Naive thymus-derived CD4-positive, alpha-beta T cell (primary cell): ENCODE results near the gene NRL. TPM values are rescaled to one million over a fixed set of nuclear protein-coding genes. Genes with fewer than 3 reads are reported as not detected.

ENCODE experiments used
- ATAC-seq: fragments of 150-1000 bp; cut with Tn5 transposase; 2 replicates; pipeline ENCODE4 v1.10.0; 2021; ENCODE audit warnings: mild to moderate bottlenecking, moderate library complexity
- CTCF ChIA-PET: fragments of 350-600 bp; sonication (Branson Sonifier 250); formaldehyde crosslinking; loops from one replicate; lab custom pipeline; 2021; ENCODE audit warnings: antibody characterized with exemption; lab: Charles Lee
- POLR2A ChIA-PET: fragments of 350-600 bp; sonication (Branson Sonifier 250); formaldehyde crosslinking; loops from one replicate; lab custom pipeline; 2021; ENCODE audit warnings: antibody characterized with exemption, inconsistent platforms; lab: Charles Lee
- DNase-seq, 9 donors: peaks; one replicate each; pipeline versions ENCODE4 v3.0.0 to v3.0.0-alpha.2; 2020 to 2022; ENCODE audit warnings: mixed read lengths in 1 of 9
- H3K27ac ChIP-seq: one replicate; pipeline ENCODE4 v1.7.0; 2013; ENCODE audit warnings: mild to moderate bottlenecking, low read depth, low read length, moderate library complexity
- H3K27me3 ChIP-seq, 2 donors: one replicate each; pipeline ENCODE4 v1.7.0; 2013; ENCODE audit warnings: low read length in 2 of 2, mild to moderate bottlenecking in 2 of 2, moderate library complexity in 2 of 2; ENCODE audit not compliant: control insufficient read depth in 2 of 2, insufficient read depth in 2 of 2
- H3K36me3 ChIP-seq, 3 experiments: 1 replicate in 2 of 3; 2 replicates in 1 of 3; pipeline ENCODE4 v1.7.0; 2013; ENCODE audit warnings: low read length in 3 of 3, mild to moderate bottlenecking in 3 of 3, moderate library complexity in 1 of 3; ENCODE audit not compliant: insufficient read depth in 3 of 3, control insufficient read depth in 2 of 3
- H3K4me1 ChIP-seq, 2 donors: one replicate each; pipeline ENCODE4 v1.7.0; 2013; ENCODE audit warnings: low read length in 2 of 2, mild to moderate bottlenecking in 2 of 2, moderate library complexity in 1 of 2; ENCODE audit not compliant: control insufficient read depth in 2 of 2, insufficient read depth in 2 of 2
- H3K4me3 ChIP-seq: 2 replicates; pipeline ENCODE4 v1.7.0; 2013; ENCODE audit warnings: mild to moderate bottlenecking, low read length
- H3K9me3 ChIP-seq, 3 experiments: 1 replicate in 2 of 3; 2 replicates in 1 of 3; pipeline ENCODE4 v1.7.0; 2013; ENCODE audit warnings: low read length in 3 of 3; ENCODE audit not compliant: control insufficient read depth in 2 of 3
- H3K27ac Mint-ChIP-seq, 9 donors: one replicate each; pipeline ENCODE4 v1.8.0; 2020 to 2022; ENCODE audit warnings: mixed read lengths in 9 of 9, mild to moderate bottlenecking in 8 of 9, moderate library complexity in 5 of 9, inconsistent platforms in 2 of 9
- H3K27me3 Mint-ChIP-seq, 5 donors: one replicate each; pipeline ENCODE4 v1.8.0; 2021 to 2022; ENCODE audit warnings: mixed read lengths in 5 of 5, mild to moderate bottlenecking in 1 of 5
- H3K36me3 Mint-ChIP-seq, 5 donors: one replicate each; pipeline ENCODE4 v1.8.0; 2020 to 2022; ENCODE audit warnings: mixed read lengths in 5 of 5, mild to moderate bottlenecking in 3 of 5, inconsistent platforms in 1 of 5
- H3K4me1 Mint-ChIP-seq, 7 donors: one replicate each; pipeline ENCODE4 v1.8.0; 2020 to 2022; ENCODE audit warnings: mixed read lengths in 7 of 7, mild to moderate bottlenecking in 3 of 7, inconsistent platforms in 1 of 7
- H3K4me3 Mint-ChIP-seq, 10 donors: one replicate each; pipeline ENCODE4 v1.8.0; 2020 to 2022; ENCODE audit warnings: mild to moderate bottlenecking in 10 of 10, mixed read lengths in 10 of 10, moderate library complexity in 6 of 10, inconsistent platforms in 2 of 10
- H3K9me3 Mint-ChIP-seq, 11 donors: one replicate each; pipeline ENCODE4 v1.8.0; 2020 to 2022; ENCODE audit warnings: mixed read lengths in 11 of 11, mild to moderate bottlenecking in 4 of 11, inconsistent platforms in 1 of 11, moderate library complexity in 1 of 11
- intact Hi-C, 2 donors: fragments of 100-400 bp; cut with micrococcal nuclease; formaldehyde crosslinking; loops; one replicate each; pipeline ENCODE4 v1.15.1; 2023
- polyA plus RNA-seq, 2 donors: library from polyadenylated mRNA; unstranded; fragments of 300-500 nt; fragmentation: Illumina TruSeq; gene quantifications; one replicate each; pipeline ENCODE4 v1.2.3, GENCODE V29; 2021
- total RNA-seq, 6 experiments: library from RNA in 5 of 6; stranded (reverse) in 5 of 6; gene quantifications; 1 replicate in 5 of 6; 2 replicates in 1 of 6; pipeline ENCODE4 v1.2.3 and lab custom pipeline; 2021 to 2026

Gene NRL
- total and polyA plus RNA-seq, 7 experiments from 2014 or later: 2.1 to 4.5 (median 3.7) TPM

DNA sequence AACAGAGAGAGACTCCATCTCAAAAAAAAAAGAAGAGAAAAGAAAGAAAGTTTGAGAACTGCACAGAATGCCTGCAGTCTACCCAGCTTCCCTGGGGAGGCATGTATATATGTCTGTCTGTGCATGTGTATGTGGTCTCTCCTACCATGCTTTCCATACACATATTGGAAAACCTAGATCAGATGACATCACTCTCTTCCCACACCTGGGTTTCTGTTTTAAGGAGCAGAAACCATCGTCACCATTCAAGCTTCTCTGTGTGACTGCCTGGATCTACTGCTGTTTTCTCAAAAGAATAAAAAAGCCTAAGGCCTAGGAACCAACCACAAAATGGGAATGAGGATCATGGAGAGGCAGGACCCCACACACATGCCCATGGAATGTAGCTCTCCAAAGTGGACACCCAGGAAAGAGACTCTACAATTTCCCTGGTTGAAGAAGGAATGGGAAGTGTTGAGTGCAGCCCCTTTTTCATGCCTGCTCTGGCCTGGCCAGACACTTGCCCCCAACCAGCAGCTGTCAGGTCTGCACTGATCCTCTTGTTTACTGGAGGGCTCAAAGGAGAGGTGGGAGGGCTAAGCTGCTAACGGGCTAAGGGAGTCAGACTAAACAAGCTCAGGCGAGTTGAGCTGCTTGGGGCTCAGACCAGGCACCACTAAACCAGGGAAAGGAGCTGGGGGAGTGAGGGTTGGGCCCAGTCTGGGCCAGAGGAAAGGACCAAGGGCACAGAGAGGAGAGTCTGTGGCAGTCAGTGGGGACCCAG, 28.4 kb downstream of the NRL start:
- ChIA-PET POLR2A (interaction anchor here (0.9 to 1.8 kb wide), 3 partner anchors 19 to 28 kb away, joined by 3 to 6 read pairs (median 3); no protein-coding TSS in a partner anchor), CTCF (interaction anchor here (0.6 to 1.3 kb wide), 3 partner anchors 22 to 29 kb away, joined by 3 to 4 read pairs (median 4); no protein-coding TSS in a partner anchor)
- Histone ChIP-seq H3K27me3 (no peaks in the 10 kb centered on the region), H3K27ac (no peak overlapping the region), H3K4me1 (peaks cover 0 to 5% of the 10 kb centered on the region in 2 donors), H3K4me3 (no peak overlapping the region), H3K36me3 (no peaks in the 10 kb centered on the region), H3K9me3 (no peaks in the 10 kb centered on the region)
- Mint-ChIP-seq H3K9me3 (no peaks in the 10 kb centered on the region), H3K36me3 (no peaks in the 10 kb centered on the region), H3K4me1 (peaks cover 14 to 21% (median 17%) of the 10 kb centered on the region in 7 donors), H3K27ac (peak overlapping the region in 1 of 9 donors; percentile 26), H3K27me3 (peaks cover 0 to 14% (median 0%) of the 10 kb centered on the region in 5 donors), H3K4me3 (no peak overlapping the region)
- ATAC-seq (no peak), DNase-seq (no peak)
- intact Hi-C loops: no loop called here

- Mint-ChIP-seq H3K4me1 (peaks cover 16 to 21% (median 19%) of the 10 kb centered on the region in 7 donors), H3K27ac (peak overlapping the region in 2 of 9 donors; percentile 34 to 65), H3K27me3 (peaks cover 0 to 14% (median 0%) of the 10 kb centered on the region in 5 donors), H3K36me3 (no peaks in the 10 kb centered on the region), H3K4me3 (no peak overlapping the region), H3K9me3 (no peaks in the 10 kb centered on the region)
- Histone ChIP-seq H3K9me3 (no peaks in the 10 kb centered on the region), H3K4me1 (peaks cover 7 to 13% of the 10 kb centered on the region in 2 donors), H3K4me3 (no peak overlapping the region), H3K27ac (no peak overlapping the region), H3K36me3 (no peaks in the 10 kb centered on the region), H3K27me3 (no peaks in the 10 kb centered on the region)
- ATAC-seq (no peak), DNase-seq (no peak)
- ChIA-PET POLR2A (interaction anchor here (0.6 to 1.8 kb wide), 4 partner anchors 18 to 60 kb away, joined by 3 to 6 read pairs (median 4); no protein-coding TSS in a partner anchor), CTCF (no interaction called here)
- intact Hi-C loops: no loop called here
Observed at GRCh38 chr14:24085215-24085614, 29.5 kb downstream of the NRL start.

DNA sequence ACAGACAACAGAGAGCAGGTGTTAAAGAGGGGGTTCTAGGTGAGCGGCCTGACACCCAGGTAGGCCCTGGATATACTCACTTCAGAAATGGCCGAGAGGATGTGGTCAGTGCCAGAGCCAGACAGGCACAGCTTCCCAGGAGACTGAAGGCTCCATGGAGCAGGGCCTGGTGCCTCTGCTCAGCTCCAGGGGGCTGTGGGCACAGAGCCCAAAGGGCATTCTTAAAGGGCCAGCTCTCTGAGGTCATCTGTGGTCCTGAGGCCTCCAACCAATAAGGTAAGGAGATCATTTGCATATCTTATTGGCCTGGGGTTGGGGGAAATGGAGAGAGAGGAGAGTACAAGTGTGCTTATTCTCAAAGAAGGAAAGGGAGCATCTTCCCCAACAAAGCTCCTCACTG, 30.3 kb downstream of the NRL start:
- Mint-ChIP-seq H3K4me3 (no peak overlapping the region), H3K4me1 (peaks cover 14 to 20% (median 17%) of the 10 kb centered on the region in 7 donors), H3K36me3 (no peaks in the 10 kb centered on the region), H3K9me3 (no peaks in the 10 kb centered on the region), H3K27ac (peak overlapping the region in 3 of 9 donors; percentile 54 to 90 (median 60)), H3K27me3 (peaks cover 0 to 15% (median 0%) of the 10 kb centered on the region in 5 donors)
- Histone ChIP-seq H3K4me3 (no peak overlapping the region), H3K9me3 (no peaks in the 10 kb centered on the region), H3K27ac (no peak overlapping the region), H3K4me1 (peaks cover 7 to 14% of the 10 kb centered on the region in 2 donors), H3K27me3 (no peaks in the 10 kb centered on the region), H3K36me3 (no peaks in the 10 kb centered on the region)
- CTCF ChIA-PET: no interaction called here
- POLR2A ChIA-PET: interaction anchor here (5.1 kb wide), 1 partner anchor 31 kb away, joined by 42 read pairs; the partner anchor contains the start of genes DCAF11 and NRL
- intact Hi-C loops: no loop called here
- DNase-seq (no peak), ATAC-seq (no peak)

DNA sequence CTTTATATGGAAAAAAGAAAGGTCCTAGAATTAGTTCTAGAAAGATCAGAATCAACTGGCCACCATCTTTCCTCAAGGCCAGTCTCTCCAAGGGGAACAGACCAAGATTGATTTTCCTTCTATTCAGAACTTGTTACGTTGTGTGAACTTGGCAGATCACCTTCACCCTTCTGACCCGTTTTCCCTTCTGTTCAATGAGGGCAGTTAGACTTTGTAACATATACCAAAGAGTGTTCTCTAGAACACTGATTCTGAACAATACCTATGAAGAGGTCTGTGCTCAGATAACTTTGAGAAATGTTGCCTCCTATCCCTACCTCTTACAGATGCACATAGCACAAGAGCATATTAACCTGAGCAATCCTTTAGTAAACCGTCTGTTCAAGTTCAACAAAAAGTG, 31.3 kb downstream of the NRL start:
- intact Hi-C loops: no loop called here
- DNase-seq: no peak
- H3K36me3 ChIP-seq: no peaks in the 10 kb centered on the region
- no peak overlapping the region for H3K4me3 ChIP-seq
- peaks cover 7 to 14% of the 10 kb centered on the region in 2 donors for H3K4me1 ChIP-seq
- H3K27ac Mint-ChIP-seq: peak overlapping the region in 6 of 9 donors; percentile 0 to 70 (median 41)
- ATAC-seq: no peak
- H3K27me3 Mint-ChIP-seq: peaks cover 0 to 20% (median 0%) of the 10 kb centered on the region in 5 donors
- no peaks in the 10 kb centered on the region for H3K9me3 ChIP-seq
- H3K27me3 ChIP-seq: no peaks in the 10 kb centered on the region
- peaks cover 16 to 20% (median 17%) of the 10 kb centered on the region in 7 donors for H3K4me1 Mint-ChIP-seq
- ChIA-PET CTCF (interaction anchor here (4.8 to 6.2 kb wide), 2 partner anchors 8 to 25 kb away, joined by 43 to 49 read pairs; no protein-coding TSS in a partner anchor), POLR2A (interaction anchor here (1.2 to 5.1 kb wide), 5 partner anchors 9 to 130 kb away, joined by 3 to 80 read pairs (median 42); partner anchors contain the start of genes CHMP4A, DCAF11, NRL and PCK2)
- H3K36me3 Mint-ChIP-seq: no peaks in the 10 kb centered on the region
- peak overlapping the region in 1 of 10 donors; percentile 4 for H3K4me3 Mint-ChIP-seq
- no peaks in the 10 kb centered on the region for H3K9me3 Mint-ChIP-seq
- no peak overlapping the region for H3K27ac ChIP-seq

DNA sequence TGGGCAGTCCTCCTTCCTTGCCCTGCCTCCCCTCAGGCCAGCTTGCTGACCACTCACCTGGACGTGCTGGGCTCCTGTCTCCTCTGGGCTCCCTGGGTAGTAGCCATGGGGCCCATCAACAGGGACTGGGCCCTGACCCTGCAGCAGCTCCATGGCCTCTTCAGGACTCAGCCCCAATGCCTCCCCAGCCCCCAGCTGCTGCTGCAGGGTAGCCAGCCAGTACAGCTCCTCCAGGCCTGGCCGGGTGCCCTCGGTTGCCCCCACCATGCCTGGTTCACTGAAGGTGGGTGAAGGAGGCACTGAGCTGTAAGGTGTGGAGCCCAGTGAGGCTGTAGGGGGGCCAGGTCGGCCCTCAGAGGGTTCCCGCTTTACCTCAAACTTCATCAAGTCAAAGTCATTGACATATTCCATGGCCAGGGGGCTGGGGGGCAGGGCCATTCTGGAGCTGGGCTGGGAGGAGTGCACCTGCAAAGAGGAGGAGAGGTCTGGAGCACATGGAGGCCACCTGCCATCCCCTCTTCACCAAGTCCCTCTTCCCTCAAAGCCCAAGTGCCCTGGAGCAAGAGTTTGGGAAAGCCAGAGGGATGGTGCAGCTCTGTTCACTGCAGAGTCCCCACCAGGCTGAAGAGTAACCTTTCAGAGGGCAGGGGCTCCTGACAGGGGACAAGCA, 32.2 kb downstream of the NRL start:
- ATAC-seq (no peak), DNase-seq (no peak)
- Mint-ChIP-seq H3K36me3 (no peaks in the 10 kb centered on the region), H3K4me3 (peak overlapping the region in 9 of 10 donors; percentile 80 to 90 (median 86)), H3K27ac (peak overlapping the region; percentile 63 to 96 (median 85)), H3K27me3 (peaks cover 0 to 20% (median 0%) of the 10 kb centered on the region in 5 donors), H3K4me1 (peaks cover 16 to 20% (median 17%) of the 10 kb centered on the region in 7 donors), H3K9me3 (no peaks in the 10 kb centered on the region)
- Histone ChIP-seq H3K4me3 (no peak overlapping the region), H3K9me3 (no peaks in the 10 kb centered on the region), H3K27me3 (no peaks in the 10 kb centered on the region), H3K4me1 (peaks cover 7 to 14% of the 10 kb centered on the region in 2 donors), H3K27ac (no peak overlapping the region), H3K36me3 (no peaks in the 10 kb centered on the region)
- intact Hi-C loops: no loop called here
- ChIA-PET POLR2A (interaction anchor here (1.2 to 5.1 kb wide), 8 partner anchors 8 to 131 kb away, joined by 3 to 80 read pairs (median 14); partner anchors contain the start of genes CARMIL3, CHMP4A, DCAF11 and IRF9), CTCF (interaction anchor here (1.2 to 6.2 kb wide), 4 partner anchors 9 to 160 kb away, joined by 3 to 49 read pairs (median 38); partner anchors contain the start of gene TINF2)

GRCh38 chr14:24081739-24082211, 33.0 kb downstream of the NRL start:
- intact Hi-C loops: loop anchor here (1.0 to 2.0 kb wide), 7 partner anchors 9 to 514 kb away; partner anchors contain the start of genes PCK2 (in 2 of the 2), AP1G2 (in 1 of the 2), DCAF11 (in 1 of the 2) and EMC9 (in 1 of the 2)
- Mint-ChIP-seq H3K4me1 (peaks cover 16 to 20% (median 18%) of the 10 kb centered on the region in 7 donors), H3K27ac (peak overlapping the region; percentile 63 to 96 (median 85)), H3K36me3 (no peaks in the 10 kb centered on the region), H3K4me3 (peak overlapping the region; percentile 80 to 90 (median 86)), H3K9me3 (no peaks in the 10 kb centered on the region), H3K27me3 (peaks cover 0 to 20% (median 0%) of the 10 kb centered on the region in 5 donors)
- ATAC-seq (no peak), DNase-seq (no peak)
- ChIA-PET CTCF (interaction anchor here (0.7 to 6.2 kb wide), 8 partner anchors 9 to 493 kb away, joined by 3 to 49 read pairs (median 5); partner anchors contain the start of gene TINF2), POLR2A (interaction anchor here (0.9 to 5.1 kb wide), 13 partner anchors 10 to 134 kb away, joined by 3 to 80 read pairs (median 9); partner anchors contain the start of genes CARMIL3, CPNE6, DCAF11 and IRF9)
- no peaks in the 10 kb centered on the region for H3K36me3 ChIP-seq
- peak overlapping the region; percentile 75 for H3K27ac ChIP-seq
- peaks cover 7 to 14% of the 10 kb centered on the region in 2 donors for H3K4me1 ChIP-seq
- peak overlapping the region; percentile 82 for H3K4me3 ChIP-seq
- no peaks in the 10 kb centered on the region for H3K27me3 ChIP-seq
- no peaks in the 10 kb centered on the region for H3K9me3 ChIP-seq
